ENCODE data around the gene TUT4. TPM values are rescaled to one million over a fixed set of nuclear protein-coding genes. Genes with fewer than 3 reads are reported as not detected.
A peak's percentile ranks its signal among the peaks of the same experiment; 100 is the strongest.

TUT4 gene
- total RNA-seq, 1 donor from 2014 or later = 24.8 TPM

- DNase-seq = no peak
Measured at GRCh38 chr1:52469108-52469507, 83.8 kb downstream of the TUT4 start.

- no peak for DNase-seq
Measured at GRCh38 chr1:52463891-52464290, 89.0 kb downstream of the TUT4 start.

- DNase-seq = no peak
Measured at GRCh38 chr1:52461821-52462220, 91.1 kb downstream of the TUT4 start.

- DNase-seq = no peak
Measured at GRCh38 chr1:52460694-52461093, 92.2 kb downstream of the TUT4 start.

- DNase-seq = no peak
Measured at GRCh38 chr1:52455686-52456085, 97.2 kb downstream of the TUT4 start.

- no peak for DNase-seq
Measured at GRCh38 chr1:52454779-52455178, 98.1 kb downstream of the TUT4 start.

- no peak for DNase-seq
Measured at GRCh38 chr1:52454127-52454526, 98.8 kb downstream of the TUT4 start.

- no peak for DNase-seq
Measured at GRCh38 chr1:52444463-52444862, 108.4 kb downstream of the TUT4 start.

- no peak for DNase-seq
Measured at GRCh38 chr1:52439976-52440375, 112.9 kb downstream of the TUT4 start.

- DNase-seq = no peak
Measured at GRCh38 chr1:52436817-52437216, 116.1 kb downstream of the TUT4 start.

GRCh38 chr1:52435650-52436049 is 117.2 kb downstream of the TUT4 start:
- no peak for DNase-seq

- DNase-seq = no peak
Measured at GRCh38 chr1:52435211-52435610, 117.7 kb downstream of the TUT4 start.

- no peak for DNase-seq
Measured at GRCh38 chr1:52432807-52433206, 120.1 kb downstream of the TUT4 start.

GRCh38 chr1:52427152-52427551 is 125.7 kb downstream of the TUT4 start:
- DNase-seq = no peak

GRCh38 chr1:52426371-52426770 is 126.5 kb downstream of the TUT4 start:
- no peak for DNase-seq

GRCh38 chr1:52424813-52425212 is 128.1 kb downstream of the TUT4 start:
- no peak for DNase-seq

GRCh38 chr1:52424231-52424636 is 128.7 kb downstream of the TUT4 start:
- DNase-seq = peak; percentile 32

GRCh38 chr1:52423771-52424170 is 129.1 kb downstream of the TUT4 start:
- DNase-seq = peak; percentile 36

- DNase-seq = no peak
Measured at GRCh38 chr1:52423055-52423454, 129.8 kb downstream of the TUT4 start.

- DNase-seq = no peak
Measured at GRCh38 chr1:52420713-52421112, 132.2 kb downstream of the TUT4 start.

- DNase-seq = peak; percentile 91
Measured at GRCh38 chr1:52416811-52417210, 136.1 kb downstream of the TUT4 start.

- DNase-seq = no peak
Measured at GRCh38 chr1:52414942-52415341, 137.9 kb downstream of the TUT4 start.

GRCh38 chr1:52413410-52413989 is 139.4 kb downstream of the TUT4 start:
- DNase-seq = no peak

- DNase-seq = peak; percentile 9
Measured at GRCh38 chr1:52404975-52405338, 147.9 kb downstream of the TUT4 start.

Measured in dermis blood vessel endothelial cell (primary cell).